ENCODE measurements around the gene CPAMD8. TPM values are rescaled to one million over a fixed set of nuclear protein-coding genes. Genes with fewer than 3 reads are reported as not detected.
A peak's percentile ranks its signal among the peaks of the same experiment; 100 is the strongest.

The CPAMD8 gene
- total and polyA plus RNA-seq, 2 of the 8 experiments (the other 6 are each of a cell fraction or from before 2014, with no cell fraction given) = 6.1 to 9.2 TPM

DNA sequence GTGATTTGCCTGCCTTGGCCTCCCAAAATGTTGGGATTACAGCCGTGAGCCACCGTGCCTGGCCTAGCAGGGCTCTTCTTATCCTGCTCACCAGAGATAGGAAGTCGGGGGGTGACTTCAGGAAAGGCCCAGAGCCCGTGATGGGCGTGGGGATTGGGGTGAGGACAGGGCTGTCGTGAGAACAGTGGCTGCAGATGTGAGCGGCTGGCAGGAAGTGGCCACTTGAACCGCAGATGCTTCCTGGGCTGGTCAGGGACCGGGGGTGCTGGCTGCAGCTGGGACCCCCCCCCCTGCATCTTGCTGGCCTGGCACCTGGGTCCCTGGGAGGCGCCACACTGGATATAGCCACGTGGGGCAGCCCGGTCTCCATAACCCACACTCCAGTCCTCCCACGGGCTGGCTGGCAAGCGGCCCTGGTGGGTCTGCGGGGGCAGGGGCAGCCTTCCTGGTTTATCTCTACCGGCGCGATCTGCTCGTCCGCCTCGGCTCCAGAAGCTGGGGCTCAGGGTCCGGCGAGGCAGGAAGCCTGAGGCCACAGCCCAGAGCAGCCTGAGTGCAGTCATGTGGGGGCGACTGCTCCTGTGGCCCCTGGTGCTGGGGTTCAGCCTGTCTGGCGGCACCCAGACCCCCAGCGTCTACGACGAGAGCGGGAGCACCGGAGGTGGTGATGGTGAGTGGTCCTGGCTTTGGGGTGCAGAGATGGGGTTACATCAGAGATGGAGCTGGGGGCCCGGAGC lies 137.8 kb downstream of the CPAMD8 start, which contains the start of gene F2RL3:
F2RL3 (plus strand) TSS at position 371 of the 737 bp plus-strand sequence; CDS start at position 562, 191 bp downstream.
- no peak within 1 kb of the TSS for H2BK120ac ChIP-seq (replicated peaks; ENCODE audit: low read depth, low read length)
- no peak within 1 kb of the TSS for H3K23ac ChIP-seq (ENCODE audit: insufficient read length)
- no peak within 1 kb of the TSS for H2AFZ ChIP-seq (ENCODE audit: low read length)
- H4K8ac ChIP-seq (ENCODE audit: extremely low read depth, insufficient read depth, low read length) = peak within 1 kb of the TSS; percentile 68
- H3K79me1 ChIP-seq (ENCODE audit: low read depth, low read length) = no peaks in the 10 kb centered on the region
- no peak for FAIRE-seq
- no peaks in the 10 kb centered on the region for H3K23me2 ChIP-seq (ENCODE audit: low read depth, low read length)
- H4K91ac ChIP-seq (replicated peaks; ENCODE audit: insufficient read length, low read length) = no peak within 1 kb of the TSS
- CTCF ChIA-PET (ENCODE audit: partially characterized antibody) = interaction anchor here (0.8 kb wide), 1 partner anchor 119 kb away, joined by 3 read pairs; no protein-coding TSS in a partner anchor
- no peak within 1 kb of the TSS for H2BK5ac ChIP-seq (ENCODE audit: low read depth, low read length)
- no peak within 1 kb of the TSS for H3K56ac ChIP-seq (replicated peaks; ENCODE audit: insufficient read length, low read depth, low read length)
- H3K9me3 ChIP-seq (ENCODE audit: insufficient read depth in 2 of 2, low read depth in 1 of 2, low read length in 1 of 2) = 0 out of 4 replicates have a peak, but pooled peaks cover 0 to under 1% of the 10 kb centered on the region in 2 experiments
- H3K4me1 ChIP-seq (replicated peaks in 1 of 4; ENCODE audit: control insufficient read depth in 3 of 4, insufficient read depth in 4 of 4, low read length in 3 of 4) = no peaks in the 10 kb centered on the region; a peak in 1 of 7 replicates
- H2BK12ac ChIP-seq (ENCODE audit: low read depth, low read length) = peak within 1 kb of the TSS; percentile 27; the same call in 1 of the 2 replicates
- H3K9ac ChIP-seq (replicated peaks in 1 of 4; ENCODE audit: extremely low read depth in 1 of 4, low read depth in 3 of 4, low read length in 3 of 4) = no peak within 1 kb of the TSS
- no peaks in the 10 kb centered on the region for H3K27me3 ChIP-seq (replicated peaks in 1 of 4; ENCODE audit: control insufficient read depth in 3 of 4, extremely low read depth in 1 of 4, insufficient read depth in 3 of 4, low read length in 3 of 4)
- no peaks in the 10 kb centered on the region for H3K36me3 ChIP-seq (ENCODE audit: control insufficient read depth in 2 of 4, insufficient read depth in 4 of 4, low read length in 3 of 4)
- H2AK5ac ChIP-seq (ENCODE audit: low read depth, low read length) = no peak within 1 kb of the TSS
- POLR2A ChIA-PET (ENCODE audit: partially characterized antibody) = interaction anchor here (0.6 to 1.1 kb wide), 2 partner anchors 29 to 175 kb away, joined by 3 read pairs; no protein-coding TSS in a partner anchor
- H3K4me2 ChIP-seq (ENCODE audit: insufficient read depth in 1 of 2, low read depth in 2 of 2, low read length in 2 of 2) = no peak within 1 kb of the TSS
- no peak within 1 kb of the TSS for H2BK20ac ChIP-seq (ENCODE audit: low read length)
- no peak within 1 kb of the TSS for H4K5ac ChIP-seq (ENCODE audit: insufficient read length, low read depth, low read length)
- H3K27ac ChIP-seq (ENCODE audit: low read depth, low read length) = no peak within 1 kb of the TSS
- H3K4ac ChIP-seq (replicated peaks; ENCODE audit: insufficient read length, low read depth, low read length) = no peak within 1 kb of the TSS
- no peak within 1 kb of the TSS for H3K14ac ChIP-seq (ENCODE audit: insufficient read length)
- no peak for DNase-seq (ENCODE audit: low read depth in 1 of 2, low spot score in 2 of 2)
- WGBS, 2 experiments (ENCODE audit: extremely low coverage in 1 of 2, insufficient coverage in 1 of 2, insufficient read length in 1 of 2, insufficient replicate concordance in 2 of 2, low coverage in 1 of 2, low lambda C conversion rate in 2 of 2, missing lambda C conversion rate in 1 of 2) = 92% methylated on average over 29 of the region's 31 CpGs; no CpG with 5 or more reads in 1 of the 2 experiments
- no peak within 1 kb of the TSS for H2BK15ac ChIP-seq (ENCODE audit: low read length)
- H3K79me2 ChIP-seq (ENCODE audit: control insufficient read depth in 1 of 2, insufficient read depth in 2 of 2, low read length in 2 of 2) = no peaks in the 10 kb centered on the region
- no peaks in the 10 kb centered on the region for H4K20me1 ChIP-seq (replicated peaks in 1 of 2; ENCODE audit: control insufficient read depth in 1 of 2, insufficient read depth in 2 of 2, low read length in 2 of 2)
- no peak within 1 kb of the TSS for H3K18ac ChIP-seq (ENCODE audit: extremely low read depth, low read length)
- no peak within 1 kb of the TSS for H3K4me3 ChIP-seq (ENCODE audit: extremely low read depth in 1 of 4, insufficient read depth in 2 of 4, low read depth in 3 of 4, low read length in 4 of 4)
- TF ChIP-seq CHD1 (IDR thresholded peaks at IDR 0.05; ENCODE audit: low read depth, low read length) = no peak

All from H1 (cell line).